HCT116 (cell line): ENCODE results near the gene ZBBX. TPM values are rescaled to one million over a fixed set of nuclear protein-coding genes. Genes with fewer than 3 reads are reported as not detected.

ENCODE experiments used
- total RNA-seq: library from RNA; stranded (reverse); gene quantifications from one replicate; pipeline ENCODE4 v1.2.1, GENCODE V29; 2021; ENCODE audit not compliant: unreplicated experiment

Gene ZBBX
- total RNA-seq, 1 experiment from 2014 or later = 0.81 TPM

Other genes with a start within 250 kb of the ZBBX start
- gene SERPINI2, start 93.7 kb upstream of the ZBBX start, total RNA-seq = 0.27 TPM